Skeletal muscle tissue (tissue), 4 donors: Measurements from ENCODE around the gene CDX1. TPM values are rescaled to one million over a fixed set of nuclear protein-coding genes. Genes with fewer than 3 reads are reported as not detected.

Source experiments
- H3K27ac ChIP-seq: one replicate; pipeline ENCODE4 v1.7.0; 2013; ENCODE audit warnings: mild to moderate bottlenecking, low read depth, low read length, inconsistent platforms
- H3K27me3 ChIP-seq, 3 donors: one replicate each; pipeline ENCODE4 v1.7.0; 2013; ENCODE audit warnings: low read length in 3 of 3; ENCODE audit not compliant: control insufficient read depth in 3 of 3, insufficient read depth in 3 of 3
- H3K36me3 ChIP-seq, 3 donors: one replicate each; pipeline ENCODE4 v1.7.0; 2013; ENCODE audit warnings: low read length in 3 of 3; ENCODE audit not compliant: control insufficient read depth in 3 of 3, insufficient read depth in 3 of 3
- H3K4me1 ChIP-seq, 3 donors: one replicate each; pipeline ENCODE4 v1.7.0; 2013; ENCODE audit warnings: low read length in 3 of 3, mild to moderate bottlenecking in 3 of 3; ENCODE audit not compliant: control insufficient read depth in 3 of 3, insufficient read depth in 3 of 3
- H3K4me3 ChIP-seq, 3 donors: one replicate each; pipeline ENCODE4 v1.7.0; 2013; ENCODE audit warnings: low read length in 3 of 3
- H3K9ac ChIP-seq, 3 donors: one replicate each; pipeline ENCODE4 v1.7.0; 2013; ENCODE audit warnings: low read length in 3 of 3, mild to moderate bottlenecking in 3 of 3, moderate library complexity in 2 of 3, low read depth in 1 of 3
- H3K9me3 ChIP-seq, 3 donors: one replicate each; pipeline ENCODE4 v1.7.0; 2013; ENCODE audit warnings: low read length in 3 of 3; ENCODE audit not compliant: control insufficient read depth in 3 of 3
- total RNA-seq: library from RNA; depleted of rRNA; stranded (reverse); fragments of >200 nt; gene quantifications from one replicate; pipeline ENCODE4 v1.2.3, GENCODE V29; 2014
- donor health status: Osteomylitis.

CDX1 gene
- total RNA-seq, 1 donor from 2014 or later, result not detected

- H3K9ac ChIP-seq, result no peak overlapping the region
- H3K4me1 ChIP-seq, result peaks cover 37 to 59% (median 54%) of the 10 kb centered on the region in 3 donors
- H3K36me3 ChIP-seq, result no peaks in the 10 kb centered on the region
- no peak overlapping the region for H3K27ac ChIP-seq
- H3K27me3 ChIP-seq, result no peaks in the 10 kb centered on the region
- H3K9me3 ChIP-seq, result no peaks in the 10 kb centered on the region
- H3K4me3 ChIP-seq, result no peak overlapping the region
Measured at GRCh38 chr5:150184006-150184405, 17.4 kb downstream of the CDX1 start.

- H3K4me3 ChIP-seq, result no peak overlapping the region
- peaks cover 7 to 10% (median 8%) of the 10 kb centered on the region in 3 donors for H3K27me3 ChIP-seq
- no peak overlapping the region for H3K9ac ChIP-seq
- H3K4me1 ChIP-seq, result peaks cover 28 to 59% (median 45%) of the 10 kb centered on the region in 3 donors
- H3K9me3 ChIP-seq, result no peaks in the 10 kb centered on the region
- no peak overlapping the region for H3K27ac ChIP-seq
- no peaks in the 10 kb centered on the region for H3K36me3 ChIP-seq
Measured at GRCh38 chr5:150184990-150185912, 18.7 kb downstream of the CDX1 start.

- Histone ChIP-seq H3K4me1 (peaks cover 19 to 52% (median 36%) of the 10 kb centered on the region in 3 donors), H3K9me3 (no peaks in the 10 kb centered on the region), H3K27ac (no peak overlapping the region), H3K4me3 (no peak overlapping the region), H3K9ac (no peak overlapping the region), H3K36me3 (no peaks in the 10 kb centered on the region), H3K27me3 (peaks cover 8 to 16% (median 12%) of the 10 kb centered on the region in 3 donors)
Measured at GRCh38 chr5:150186137-150186536, 19.6 kb downstream of the CDX1 start.

GRCh38 chr5:150186897-150187296, 20.3 kb downstream of the CDX1 start:
- Histone ChIP-seq H3K36me3 (no peaks in the 10 kb centered on the region), H3K9me3 (no peaks in the 10 kb centered on the region), H3K4me3 (no peak overlapping the region), H3K4me1 (peaks cover 12 to 44% (median 28%) of the 10 kb centered on the region in 3 donors), H3K27ac (no peak overlapping the region), H3K9ac (no peak overlapping the region), H3K27me3 (peaks cover 8 to 16% (median 12%) of the 10 kb centered on the region in 3 donors)

- peaks cover 12 to 35% (median 22%) of the 10 kb centered on the region in 3 donors for H3K4me1 ChIP-seq
- peaks cover 8 to 16% (median 12%) of the 10 kb centered on the region in 3 donors for H3K27me3 ChIP-seq
- H3K9me3 ChIP-seq, result no peaks in the 10 kb centered on the region
- peak overlapping the region in 2 of 3 donors; percentile 40 to 48 for H3K9ac ChIP-seq
- H3K36me3 ChIP-seq, result no peaks in the 10 kb centered on the region
- H3K4me3 ChIP-seq, result peak overlapping the region in 1 of 3 donors; percentile 29
- peak overlapping the region; percentile 49 for H3K27ac ChIP-seq
Measured at GRCh38 chr5:150188146-150188842, 21.7 kb downstream of the CDX1 start.

GRCh38 chr5:150189326-150189725, 22.7 kb downstream of the CDX1 start:
- Histone ChIP-seq H3K27me3 (peaks cover 8 to 16% (median 12%) of the 10 kb centered on the region in 3 donors), H3K27ac (no peak overlapping the region)

GRCh38 chr5:150189728-150190502, 23.3 kb downstream of the CDX1 start, which contains the start of gene SLC6A7:
Gene SLC6A7, plus strand, starts transcription at chr5:150190062. Its CDS starts 266 bp downstream, at chr5:150190328.
- Histone ChIP-seq H3K27me3 (peaks cover 8 to 16% (median 12%) of the 10 kb centered on the region in 3 donors), H3K4me3 (peak within 1 kb of the TSS in 1 of 3 donors; percentile 13), H3K36me3 (no peaks in the 10 kb centered on the region), H3K27ac (peak within 1 kb of the TSS; percentile 49), H3K9ac (peak within 1 kb of the TSS in 1 of 3 donors; percentile 50), H3K4me1 (peaks cover 12 to 37% (median 25%) of the 10 kb centered on the region in 3 donors), H3K9me3 (no peaks in the 10 kb centered on the region)

More at GRCh38 chr5:150189326-150189725, 22.7 kb downstream of the CDX1 start:
- Histone ChIP-seq H3K9ac (no peak overlapping the region), H3K9me3 (no peaks in the 10 kb centered on the region), H3K4me3 (no peak overlapping the region), H3K4me1 (peaks cover 12 to 37% (median 25%) of the 10 kb centered on the region in 3 donors), H3K36me3 (no peaks in the 10 kb centered on the region)

GRCh38 chr5:150190503-150190979, 24.0 kb downstream of the CDX1 start:
- Histone ChIP-seq H3K4me3 (no peak overlapping the region), H3K9ac (no peak overlapping the region), H3K27me3 (peaks cover 8 to 16% (median 12%) of the 10 kb centered on the region in 3 donors), H3K9me3 (no peaks in the 10 kb centered on the region), H3K4me1 (peaks cover 12 to 37% (median 25%) of the 10 kb centered on the region in 3 donors), H3K36me3 (no peaks in the 10 kb centered on the region), H3K27ac (no peak overlapping the region)

GRCh38 chr5:150190987-150191386, 24.4 kb downstream of the CDX1 start:
- no peak overlapping the region for H3K9ac ChIP-seq
- H3K4me3 ChIP-seq, result no peak overlapping the region
- peaks cover 12 to 37% (median 25%) of the 10 kb centered on the region in 3 donors for H3K4me1 ChIP-seq
- no peaks in the 10 kb centered on the region for H3K36me3 ChIP-seq
- H3K27ac ChIP-seq, result no peak overlapping the region
- no peaks in the 10 kb centered on the region for H3K9me3 ChIP-seq
- H3K27me3 ChIP-seq, result peaks cover 8 to 16% (median 12%) of the 10 kb centered on the region in 3 donors
